OCI-LY7 (cell line): ENCODE results near the gene TXNDC12.
"Not testable (repeated sequence)": the region's sequence is repeated elsewhere in the genome, so short reads cannot be mapped to it uniquely, and the experiment has no call there.

Experiments
- CTCF ChIP-seq: fragments of 200-600 bp; sonication (generic); conservative IDR thresholded peaks from 2 replicates; pipeline ENCODE4 v1.5.1; 2014; ENCODE audit warnings: mild to moderate bottlenecking, antibody characterized with exemption, low read length, moderate library complexity, mixed read lengths
- EZH2phosphoT487 ChIP-seq: fragments of 200-600 bp; sonication (generic); IDR thresholded peaks from 2 replicates; pipeline ENCODE4 v1.6.1; 2018; ENCODE audit warnings: low read depth, borderline replicate concordance, mild to moderate bottlenecking, mixed run types, antibody characterized with exemption, low read length, moderate library complexity, mixed read lengths

GRCh38 chr1:52087892-52088291 lies 32.9 kb upstream of the TXNDC12 start:
- TF ChIP-seq CTCF, EZH2phosphoT487: not testable (repeated sequence)
